ENCODE results near the gene STUB1. TPM values are rescaled to one million over a fixed set of nuclear protein-coding genes. Genes with fewer than 3 reads are reported as not detected.

Gene STUB1
- total and polyA plus RNA-seq, 10 of the 15 experiments (the other 5 are each of a cell fraction or from before 2014, with no cell fraction given), result 4.2 to 136 (median 67.1) TPM

DNA sequence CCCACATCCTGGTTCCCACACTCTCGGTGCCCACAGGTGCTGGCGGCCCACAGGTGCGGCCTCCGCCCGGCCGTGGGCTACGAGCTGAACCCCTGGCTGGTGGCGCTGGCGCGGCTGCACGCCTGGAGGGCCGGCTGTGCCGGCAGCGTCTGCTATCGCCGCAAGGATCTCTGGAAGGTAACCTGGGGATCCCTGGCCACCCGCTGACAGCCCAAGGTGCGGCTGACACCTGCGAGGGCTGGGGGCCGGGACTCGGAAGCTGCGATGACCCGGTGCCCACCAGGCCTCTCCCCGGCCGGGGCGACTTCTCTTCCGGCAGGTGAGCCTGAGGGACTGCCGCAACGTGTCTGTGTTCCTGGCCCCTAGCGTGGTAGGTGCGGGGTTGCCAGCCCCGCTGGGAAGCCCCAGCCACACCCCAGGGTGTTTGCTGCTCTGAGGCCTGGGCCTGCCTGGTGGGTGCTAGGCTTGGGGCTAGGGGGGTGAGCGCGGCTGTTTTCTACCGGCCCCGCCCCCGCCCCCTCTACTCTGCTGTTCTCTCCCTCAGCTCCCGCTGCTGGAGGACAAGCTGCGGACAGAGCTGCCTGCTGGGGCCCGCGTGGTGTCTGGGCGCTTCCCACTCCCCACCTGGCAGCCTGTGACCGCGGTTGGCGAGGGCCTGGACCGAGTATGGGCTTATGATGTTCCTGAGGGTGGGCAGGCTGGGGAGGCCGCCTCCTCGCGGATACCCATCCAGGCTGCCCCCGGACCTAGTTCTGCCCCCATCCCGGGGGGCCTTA lies 41.7 kb downstream of the STUB1 start (continued):
- TF ChIP-seq, protein P1, sequence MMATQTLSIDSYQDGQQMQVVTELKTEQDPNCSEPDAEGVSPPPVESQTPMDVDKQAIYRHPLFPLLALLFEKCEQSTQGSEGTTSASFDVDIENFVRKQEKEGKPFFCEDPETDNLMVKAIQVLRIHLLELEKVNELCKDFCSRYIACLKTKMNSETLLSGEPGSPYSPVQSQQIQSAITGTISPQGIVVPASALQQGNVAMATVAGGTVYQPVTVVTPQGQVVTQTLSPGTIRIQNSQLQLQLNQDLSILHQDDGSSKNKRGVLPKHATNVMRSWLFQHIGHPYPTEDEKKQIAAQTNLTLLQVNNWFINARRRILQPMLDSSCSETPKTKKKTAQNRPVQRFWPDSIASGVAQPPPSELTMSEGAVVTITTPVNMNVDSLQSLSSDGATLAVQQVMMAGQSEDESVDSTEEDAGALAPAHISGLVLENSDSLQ (IDR thresholded peaks at IDR 0.05), result no peak
- TF ChIP-seq GABPA (IDR thresholded peaks at IDR 0.05; ENCODE audit: low read depth), result no peak

DNA sequence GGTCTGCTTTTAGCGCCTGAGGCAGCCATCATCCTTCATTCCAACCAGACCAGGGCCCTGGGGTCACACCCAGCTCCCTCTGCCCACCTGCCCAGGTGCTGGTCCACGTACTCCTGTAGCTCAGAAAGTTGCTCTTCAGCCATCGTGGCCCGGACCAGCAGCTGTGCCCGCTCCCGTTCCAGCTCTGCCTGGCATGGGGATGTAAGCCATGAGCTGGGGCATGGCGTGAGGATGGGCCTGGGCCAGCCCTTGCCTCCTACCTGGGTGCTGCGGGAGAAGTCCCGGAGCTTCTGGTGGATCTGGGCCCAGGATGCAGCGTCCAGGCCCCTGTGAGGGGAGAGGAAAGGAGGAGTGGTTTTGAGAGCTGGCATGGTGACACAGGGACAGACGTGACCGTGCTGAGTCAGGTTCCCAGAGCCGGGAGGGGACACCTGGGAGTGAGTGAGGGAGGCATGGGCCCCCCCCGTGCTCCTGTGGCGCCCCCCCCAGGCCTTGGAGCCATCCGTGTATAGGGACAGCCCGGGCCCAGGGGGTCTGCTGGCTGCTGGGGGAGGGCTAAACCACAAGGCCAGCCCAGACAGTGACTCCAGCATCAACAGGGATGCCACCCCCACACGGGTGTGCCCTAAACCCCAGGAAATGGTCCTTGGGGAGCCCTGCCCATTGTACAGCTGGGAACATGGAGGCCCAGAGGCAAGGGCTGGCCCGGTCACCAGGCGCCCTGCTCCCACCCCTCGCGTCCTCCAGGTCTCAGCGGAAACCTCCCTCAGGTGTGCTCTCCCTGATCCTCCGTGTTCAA lies 42.8 kb downstream of the STUB1 start:
- FAIRE-seq, result no peak
- Histone ChIP-seq H3K36me3 (ENCODE audit: control insufficient read depth in 2 of 2, insufficient read depth in 2 of 2, low read length in 1 of 2) (no peaks in the 10 kb centered on the region), H2AFZ (ENCODE audit: control insufficient read depth, low read depth, low read length) (no peak overlapping the region), H4K20me1 (ENCODE audit: control insufficient read depth, insufficient read depth) (no peaks in the 10 kb centered on the region), H3K27me3 (replicated peaks in 1 of 2; ENCODE audit: control insufficient read depth in 2 of 2, insufficient read depth in 2 of 2, low read length in 1 of 2) (no peaks in the 10 kb centered on the region), H3K4me2 (ENCODE audit: control insufficient read depth, insufficient read depth) (no peak overlapping the region), H3K9me3 (replicated peaks; ENCODE audit: control insufficient read depth, insufficient read depth, low read length) (no peaks in the 10 kb centered on the region), H3K79me2 (ENCODE audit: control insufficient read depth, insufficient read depth, low read length) (no peaks in the 10 kb centered on the region; the same call in none of the 2 replicates), H3K4me1 (ENCODE audit: control insufficient read depth, insufficient read depth, low read length) (peaks cover 20% of the 10 kb centered on the region), H3K27ac (ENCODE audit: control insufficient read depth, insufficient read depth) (no peak overlapping the region), H3K4me3 (no peak overlapping the region), H3K9ac (ENCODE audit: control insufficient read depth, insufficient read depth, low read length) (no peak overlapping the region)
- in situ Hi-C loops (cut with MboI) (no loop called here), intact Hi-C loops (cut with micrococcal nuclease; ENCODE audit: unreplicated experiment) (no loop called here)
- DNase-seq (ENCODE audit: low read depth, low spot score), result no peak
- BruUV-seq (replicated peaks), result no TSS peak
- WGBS (ENCODE audit: insufficient coverage, insufficient replicate concordance, low lambda C conversion rate, missing lambda C conversion rate), result 86% methylated on average over 24 of the region's 24 CpGs
- POLR2A ChIA-PET, result interaction anchor here (0.8 to 1.0 kb wide), 2 partner anchors 13 to 42 kb away, joined by 3 read pairs; no protein-coding TSS in a partner anchor
- RAD21 ChIA-PET (ENCODE audit: unreplicated experiment), result interaction anchor here (0.5 kb wide), 1 partner anchor 15 kb away, joined by 3 read pairs; no protein-coding TSS in a partner anchor
- SMC1A ChIA-PET (ENCODE audit: uncharacterized antibody, unreplicated experiment), result no interaction called here
- CTCF ChIA-PET, result interaction anchor here (0.7 to 1.4 kb wide), 3 partner anchors 13 to 63 kb away, joined by 3 to 4 read pairs (median 3); no protein-coding TSS in a partner anchor
- ATAC-seq, result no peak
- TF ChIP-seq, protein P2, sequence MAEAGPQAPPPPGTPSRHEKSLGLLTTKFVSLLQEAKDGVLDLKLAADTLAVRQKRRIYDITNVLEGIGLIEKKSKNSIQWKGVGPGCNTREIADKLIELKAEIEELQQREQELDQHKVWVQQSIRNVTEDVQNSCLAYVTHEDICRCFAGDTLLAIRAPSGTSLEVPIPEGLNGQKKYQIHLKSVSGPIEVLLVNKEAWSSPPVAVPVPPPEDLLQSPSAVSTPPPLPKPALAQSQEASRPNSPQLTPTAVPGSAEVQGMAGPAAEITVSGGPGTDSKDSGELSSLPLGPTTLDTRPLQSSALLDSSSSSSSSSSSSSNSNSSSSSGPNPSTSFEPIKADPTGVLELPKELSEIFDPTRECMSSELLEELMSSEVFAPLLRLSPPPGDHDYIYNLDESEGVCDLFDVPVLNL (IDR thresholded peaks at IDR 0.05; ENCODE audit: low read depth, low read length), result no peak
- TF ChIP-seq SREBF2 (IDR thresholded peaks at IDR 0.05; ENCODE audit: low read length) (no peak), SUZ12 (IDR thresholded peaks at IDR 0.05; ENCODE audit: unreplicated experiment) (no peak), ZBTB33 (IDR thresholded peaks at IDR 0.05) (no peak), TCF12 (IDR thresholded peaks at IDR 0.05; ENCODE audit: low read depth, low read length) (no peak), HCFC1 (IDR thresholded peaks at IDR 0.05; ENCODE audit: low read length) (no peak)
